GM19324 (cell line): ENCODE results near the gene SPDYE5.
A peak's percentile ranks its signal among the peaks of the same experiment; 100 is the strongest.
"Not testable (repeated sequence)": the region's sequence is repeated elsewhere in the genome, so short reads cannot be mapped to it uniquely, and the experiment has no call there.

ENCODE experiments used
- ATAC-seq: cut with Tn5 transposase; IDR thresholded peaks from one replicate; pipeline ENCODE4 v1.9.1; 2021; ENCODE audit warnings: mild to moderate bottlenecking, moderate library complexity; ENCODE audit not compliant: unreplicated experiment, low FRiP score

SPDYE5 gene

DNA sequence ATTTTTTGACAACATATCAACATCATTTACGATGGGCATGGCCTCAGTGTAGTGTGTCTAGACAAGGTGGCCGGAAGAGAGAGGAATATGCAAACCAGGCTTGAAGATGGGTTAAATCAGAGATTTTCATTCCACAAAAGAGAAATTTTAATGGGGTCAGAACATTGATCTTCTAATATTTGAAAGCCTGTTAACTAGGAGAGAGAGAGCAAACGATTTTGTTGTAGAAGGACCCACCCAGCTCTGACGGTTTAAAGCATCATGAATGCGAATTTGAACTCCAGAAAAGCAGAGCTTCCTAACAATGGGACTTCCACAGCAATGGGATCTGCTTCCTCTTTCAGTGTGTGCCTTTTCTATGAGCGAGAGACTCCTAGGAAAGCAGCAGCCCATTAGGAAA, at the start of gene SPDYE5:
TSS of gene SPDYE5 (plus strand) at position 301 of the 400 bp plus-strand sequence. CDS start 1,728 bp downstream, outside the sequence.
- ATAC-seq = not testable (repeated sequence)

DNA sequence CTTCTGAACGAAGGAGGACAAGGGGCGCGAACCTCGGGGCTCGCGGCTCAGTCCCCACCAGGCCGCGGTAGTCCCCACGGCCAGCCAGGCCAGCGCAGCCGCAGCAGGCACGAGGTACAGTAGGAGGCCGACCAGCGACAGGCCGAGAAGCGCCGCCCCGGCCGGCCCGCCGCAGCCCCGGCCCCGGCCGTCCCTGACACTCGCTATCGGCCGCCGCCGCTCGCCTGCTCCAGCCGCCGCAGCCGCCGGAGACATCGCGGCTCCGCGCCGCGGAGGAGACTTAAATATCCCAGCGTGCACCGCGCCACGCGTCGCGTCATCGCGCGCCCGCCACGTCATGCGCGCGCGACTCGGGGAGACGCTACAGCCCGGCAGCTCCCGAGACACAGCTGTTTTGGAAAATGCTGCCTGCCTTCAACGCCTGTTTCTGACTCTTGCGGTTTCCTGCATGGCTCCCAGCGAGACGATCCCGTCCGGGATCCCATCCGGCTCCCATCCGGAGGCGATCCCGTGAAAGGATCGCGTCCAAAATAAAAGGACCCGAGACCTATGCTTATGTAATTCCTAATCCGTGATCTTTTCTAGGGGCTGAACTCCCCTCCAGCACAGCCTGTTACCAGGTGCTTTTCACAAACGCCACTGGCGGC, 49.5 kb upstream of the SPDYE5 start:
- ATAC-seq = peak; percentile 87

- ATAC-seq = not testable (repeated sequence)
These were observed 42.2 kb upstream of the SPDYE5 start for GRCh38 chr7:75449946-75450345.

- not testable (repeated sequence) for ATAC-seq
These were observed 39.6 kb upstream of the SPDYE5 start for GRCh38 chr7:75452494-75452955.

GRCh38 chr7:75456403-75456802, 35.7 kb upstream of the SPDYE5 start:
- not testable (repeated sequence) for ATAC-seq

GRCh38 chr7:75458034-75458433, 34.1 kb upstream of the SPDYE5 start:
- not testable (repeated sequence) for ATAC-seq

DNA sequence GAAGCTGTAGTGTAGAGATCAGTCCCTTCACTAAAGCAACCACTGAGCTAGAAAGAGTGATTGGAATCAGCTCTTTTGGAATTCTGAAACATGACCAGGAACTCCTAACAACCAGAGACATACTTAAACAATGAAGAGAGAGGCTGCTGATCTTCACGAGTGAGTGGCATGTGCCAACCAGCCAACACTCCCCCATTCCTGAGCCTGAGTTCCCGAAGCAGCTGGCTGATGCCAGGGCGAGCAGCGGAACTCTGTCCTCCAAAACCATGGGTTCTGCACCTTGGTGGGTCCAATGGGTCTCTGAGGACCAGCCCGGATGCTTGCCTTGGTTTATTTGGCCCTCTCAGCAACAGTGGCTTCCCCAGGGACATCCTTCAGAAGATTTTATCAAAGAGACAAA, 31.6 kb upstream of the SPDYE5 start:
- not testable (repeated sequence) for ATAC-seq

DNA sequence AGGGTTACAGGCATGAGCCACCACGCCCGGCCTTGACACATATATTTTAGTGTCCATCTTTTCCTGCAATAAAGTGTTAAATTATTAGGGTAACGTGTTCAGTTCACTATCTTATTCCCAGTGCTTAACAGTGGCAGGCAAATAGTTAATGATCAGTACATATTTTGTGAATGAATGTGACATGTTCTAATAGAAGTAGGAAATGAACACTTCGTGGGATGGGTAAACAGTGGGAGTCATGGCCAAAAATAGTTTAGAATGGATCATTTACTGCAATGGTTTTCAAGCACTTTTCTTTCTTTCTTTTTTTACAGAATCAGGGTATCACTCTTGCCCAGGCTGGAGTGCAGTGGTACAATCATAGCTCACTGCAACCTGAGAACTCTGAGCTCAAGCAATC, 22.0 kb upstream of the SPDYE5 start:
- not testable (repeated sequence) for ATAC-seq

DNA sequence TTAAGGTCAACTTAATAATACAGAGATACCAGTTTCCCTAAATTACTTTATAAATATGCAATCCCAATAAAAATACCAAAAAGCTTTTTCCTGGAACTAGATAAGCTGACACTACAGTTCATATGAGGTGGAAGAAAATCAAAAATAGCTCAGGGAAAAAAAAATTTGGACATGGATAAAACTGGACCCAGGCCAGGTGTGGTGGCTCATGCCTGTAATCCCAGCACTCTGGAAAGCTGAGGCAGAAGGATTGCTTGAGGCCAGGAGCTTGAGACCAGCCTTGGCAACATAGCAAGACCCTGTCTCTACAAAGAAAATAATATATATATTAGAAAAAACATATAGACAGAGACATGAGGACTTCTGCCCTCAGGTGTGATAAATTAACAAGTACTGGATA, 14.7 kb upstream of the SPDYE5 start:
- not testable (repeated sequence) for ATAC-seq

GRCh38 chr7:75480313-75480712, 11.8 kb upstream of the SPDYE5 start:
- ATAC-seq = not testable (repeated sequence)

- ATAC-seq = not testable (repeated sequence)
These were observed 6.7 kb upstream of the SPDYE5 start for GRCh38 chr7:75485355-75485978.

GRCh38 chr7:75485979-75486643, 6.0 kb upstream of the SPDYE5 start, which contains the start of gene POM121C:
TSS of gene POM121C (minus strand) at chr7:75486299. CDS start at chr7:75441496, 44,803 bp downstream.
- ATAC-seq = peak; percentile 100

DNA sequence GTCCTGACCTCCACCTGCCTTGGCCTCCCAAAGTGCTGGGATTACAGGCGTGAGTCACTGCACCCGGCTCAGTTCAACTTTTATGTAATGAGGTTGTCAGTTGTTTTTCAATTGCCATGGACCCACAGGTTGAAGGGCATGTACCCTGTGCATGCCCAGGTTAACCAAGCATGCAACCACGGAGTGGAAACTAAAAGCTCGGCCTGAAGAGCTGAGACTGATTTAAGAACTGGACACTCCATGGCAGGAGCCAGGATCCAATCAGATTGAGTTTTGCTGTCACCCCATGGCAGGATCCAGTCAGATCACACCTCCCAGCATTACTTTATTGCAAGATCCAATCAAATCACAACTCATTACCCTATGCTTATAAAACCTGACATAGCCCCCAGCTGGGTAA, 16.9 kb downstream of the SPDYE5 start:
- not testable (repeated sequence) for ATAC-seq

- ATAC-seq = not testable (repeated sequence)
These were observed 26.7 kb downstream of the SPDYE5 start for GRCh38 chr7:75518842-75519241.

DNA sequence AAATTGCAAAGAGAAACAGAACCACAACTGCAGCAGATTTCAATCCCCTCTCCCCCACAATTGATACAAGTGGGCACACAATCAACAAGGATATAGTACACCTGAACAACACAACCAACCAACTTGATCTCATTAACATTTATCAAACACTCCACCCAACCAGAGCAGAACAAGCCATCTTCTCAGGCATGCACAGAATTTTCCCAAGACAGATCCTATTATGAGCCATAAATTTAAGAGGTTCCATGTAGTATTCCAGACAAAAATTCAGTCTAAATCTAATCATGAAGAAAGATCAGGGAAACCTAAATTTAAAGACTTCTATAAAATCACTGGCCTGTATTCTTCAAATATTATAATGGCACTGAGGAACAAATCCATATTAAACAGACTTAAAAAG, 29.6 kb downstream of the SPDYE5 start:
- ATAC-seq = not testable (repeated sequence)

DNA sequence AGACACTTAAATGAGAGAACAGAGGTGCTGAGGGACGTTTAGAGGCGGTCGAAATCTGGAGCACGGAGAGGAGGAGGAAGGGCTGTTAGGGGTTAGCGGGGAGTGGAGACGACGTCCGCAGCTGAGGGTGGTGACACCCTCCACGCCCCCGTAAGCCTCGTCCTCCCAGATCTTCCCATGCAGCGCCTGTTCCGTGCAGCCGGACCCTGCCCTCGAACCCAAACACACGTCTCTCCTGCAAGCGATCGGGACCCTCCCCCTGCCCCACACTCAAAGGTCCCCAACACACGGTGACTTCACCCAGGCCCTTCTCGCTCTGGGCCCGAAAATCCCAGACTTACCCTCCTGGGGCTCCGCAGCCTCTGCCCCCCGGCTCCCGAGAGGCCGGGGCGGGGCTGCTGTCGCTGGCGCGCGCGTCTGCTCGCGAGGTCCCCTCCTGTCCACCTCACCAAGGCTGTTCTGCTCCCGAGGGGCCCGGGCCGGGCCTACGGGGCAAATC, 35.2 kb downstream of the SPDYE5 start:
- not testable (repeated sequence) for ATAC-seq

- ATAC-seq = no peak
These were observed 39.3 kb downstream of the SPDYE5 start for GRCh38 chr7:75531359-75531821.

DNA sequence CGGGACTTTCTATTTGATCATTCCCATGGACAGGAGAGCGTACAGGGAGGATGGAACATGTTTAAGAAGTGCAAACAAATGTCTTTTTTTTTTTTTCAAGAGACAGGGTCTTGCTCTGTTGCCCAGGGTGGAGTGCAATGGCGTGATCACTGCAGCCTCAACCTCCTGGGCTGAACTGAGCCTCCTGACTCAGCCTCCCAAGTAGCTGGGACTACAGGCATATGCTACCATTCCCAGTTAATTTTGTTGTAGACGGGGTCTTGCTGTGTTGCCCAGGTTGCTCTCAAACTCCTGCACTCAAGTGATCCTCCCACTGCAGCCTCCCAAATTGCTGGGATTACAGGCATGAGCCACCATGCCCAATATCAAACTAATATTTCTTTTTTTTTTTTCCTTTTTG, 40.5 kb downstream of the SPDYE5 start:
- no peak for ATAC-seq

GRCh38 chr7:75533926-75534325, 41.8 kb downstream of the SPDYE5 start:
- no peak for ATAC-seq

- ATAC-seq = no peak
These were observed 42.7 kb downstream of the SPDYE5 start for GRCh38 chr7:75534727-75535307.

GRCh38 chr7:75536491-75536890, 44.4 kb downstream of the SPDYE5 start:
- no peak for ATAC-seq
